Sigmoid colon (tissue), 3 donors: ENCODE results near the gene CLMN.

Source experiments
- CTCF ChIP-seq, 4 experiments: fragments of 450-650 bp in 3 of 4; fragments of 200-600 bp in 1 of 4; IDR thresholded peaks; one replicate each; pipeline ENCODE4 v1.5.1; 2016 to 2019; ENCODE audit warnings: antibody characterized with exemption in 4 of 4, mild to moderate bottlenecking in 3 of 4, moderate library complexity in 2 of 4
- POLR2A ChIP-seq, 2 donors: fragments of 450-650 bp; IDR thresholded peaks; one replicate each; pipeline ENCODE4 v1.6.1; 2016; ENCODE audit warnings: antibody characterized with exemption in 2 of 2, mild to moderate bottlenecking in 2 of 2, moderate library complexity in 2 of 2

- no peak for TF ChIP-seq POLR2A (IDR thresholded peaks at IDR 0.05)
- no peak for TF ChIP-seq CTCF (IDR thresholded peaks at IDR 0.05)
Observed at GRCh38 chr14:95260537-95261361, 59.0 kb downstream of the CLMN start.
